ENCODE results near the gene ST6GAL1.

DNA sequence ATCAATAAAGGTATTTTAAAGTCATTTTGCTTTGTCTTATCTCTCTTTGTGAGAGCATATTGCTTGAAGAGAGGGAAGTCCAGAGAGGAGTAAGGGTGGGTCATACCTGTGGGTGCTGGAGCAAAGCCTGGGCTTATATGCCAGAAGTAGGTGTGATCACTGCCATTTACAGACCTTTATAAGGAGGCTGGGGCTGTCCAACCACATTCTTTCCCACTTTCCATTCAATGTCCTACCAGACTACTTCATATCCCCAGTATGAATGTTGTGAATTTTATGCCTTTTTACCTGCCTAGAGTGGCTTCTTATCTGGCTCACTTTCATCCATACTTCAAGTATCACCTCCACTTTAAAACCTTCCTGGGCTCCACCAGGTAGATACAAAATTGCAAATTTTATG, 39.4 kb upstream of the ST6GAL1 start:
- no peak for TF ChIP-seq POLR2A (IDR thresholded peaks at IDR 0.05; ENCODE audit: control extremely low read depth in 1 of 2, low read depth in 2 of 2, low read length in 2 of 2)
- TF ChIP-seq, protein P1, sequence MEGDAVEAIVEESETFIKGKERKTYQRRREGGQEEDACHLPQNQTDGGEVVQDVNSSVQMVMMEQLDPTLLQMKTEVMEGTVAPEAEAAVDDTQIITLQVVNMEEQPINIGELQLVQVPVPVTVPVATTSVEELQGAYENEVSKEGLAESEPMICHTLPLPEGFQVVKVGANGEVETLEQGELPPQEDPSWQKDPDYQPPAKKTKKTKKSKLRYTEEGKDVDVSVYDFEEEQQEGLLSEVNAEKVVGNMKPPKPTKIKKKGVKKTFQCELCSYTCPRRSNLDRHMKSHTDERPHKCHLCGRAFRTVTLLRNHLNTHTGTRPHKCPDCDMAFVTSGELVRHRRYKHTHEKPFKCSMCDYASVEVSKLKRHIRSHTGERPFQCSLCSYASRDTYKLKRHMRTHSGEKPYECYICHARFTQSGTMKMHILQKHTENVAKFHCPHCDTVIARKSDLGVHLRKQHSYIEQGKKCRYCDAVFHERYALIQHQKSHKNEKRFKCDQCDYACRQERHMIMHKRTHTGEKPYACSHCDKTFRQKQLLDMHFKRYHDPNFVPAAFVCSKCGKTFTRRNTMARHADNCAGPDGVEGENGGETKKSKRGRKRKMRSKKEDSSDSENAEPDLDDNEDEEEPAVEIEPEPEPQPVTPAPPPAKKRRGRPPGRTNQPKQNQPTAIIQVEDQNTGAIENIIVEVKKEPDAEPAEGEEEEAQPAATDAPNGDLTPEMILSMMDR (IDR thresholded peaks at IDR 0.05; ENCODE audit: control extremely low read depth in 1 of 3, insufficient read depth in 1 of 3, low read depth in 1 of 3, low read length in 3 of 3): no peak
- TF ChIP-seq CEBPB (IDR thresholded peaks at IDR 0.05; ENCODE audit: low read depth, low read length): no peak
- no peak for TF ChIP-seq EP300 (IDR thresholded peaks at IDR 0.05; ENCODE audit: borderline replicate concordance in 1 of 2, low read depth in 2 of 2, low read length in 2 of 2)
- TF ChIP-seq, protein P2, sequence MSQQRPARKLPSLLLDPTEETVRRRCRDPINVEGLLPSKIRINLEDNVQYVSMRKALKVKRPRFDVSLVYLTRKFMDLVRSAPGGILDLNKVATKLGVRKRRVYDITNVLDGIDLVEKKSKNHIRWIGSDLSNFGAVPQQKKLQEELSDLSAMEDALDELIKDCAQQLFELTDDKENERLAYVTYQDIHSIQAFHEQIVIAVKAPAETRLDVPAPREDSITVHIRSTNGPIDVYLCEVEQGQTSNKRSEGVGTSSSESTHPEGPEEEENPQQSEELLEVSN (IDR thresholded peaks at IDR 0.05): no peak
- no peak for TF ChIP-seq JUN (IDR thresholded peaks at IDR 0.05; ENCODE audit: low read depth, low read length)
- no peak for TF ChIP-seq EZH2 (IDR thresholded peaks at IDR 0.05; ENCODE audit: low read depth, low read length, severe bottlenecking)
- no peak for TF ChIP-seq RXRA (IDR thresholded peaks at IDR 0.05; ENCODE audit: insufficient read depth, low read depth, low read length)
- no peak for TF ChIP-seq RBBP5 (IDR thresholded peaks at IDR 0.05; ENCODE audit: borderline replicate concordance, low read depth, low read length)
- TF ChIP-seq, protein P3, sequence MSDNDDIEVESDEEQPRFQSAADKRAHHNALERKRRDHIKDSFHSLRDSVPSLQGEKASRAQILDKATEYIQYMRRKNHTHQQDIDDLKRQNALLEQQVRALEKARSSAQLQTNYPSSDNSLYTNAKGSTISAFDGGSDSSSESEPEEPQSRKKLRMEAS (IDR thresholded peaks at IDR 0.05): no peak

All from H1 (cell line).